HG02571 (cell line): ENCODE data around the gene ANXA4.

Experiments
- ATAC-seq: cut with Tn5 transposase; IDR thresholded peaks from one replicate; pipeline ENCODE4 v1.9.1; 2021; ENCODE audit warnings: mild to moderate bottlenecking, moderate library complexity; ENCODE audit not compliant: unreplicated experiment

The ANXA4 gene

DNA sequence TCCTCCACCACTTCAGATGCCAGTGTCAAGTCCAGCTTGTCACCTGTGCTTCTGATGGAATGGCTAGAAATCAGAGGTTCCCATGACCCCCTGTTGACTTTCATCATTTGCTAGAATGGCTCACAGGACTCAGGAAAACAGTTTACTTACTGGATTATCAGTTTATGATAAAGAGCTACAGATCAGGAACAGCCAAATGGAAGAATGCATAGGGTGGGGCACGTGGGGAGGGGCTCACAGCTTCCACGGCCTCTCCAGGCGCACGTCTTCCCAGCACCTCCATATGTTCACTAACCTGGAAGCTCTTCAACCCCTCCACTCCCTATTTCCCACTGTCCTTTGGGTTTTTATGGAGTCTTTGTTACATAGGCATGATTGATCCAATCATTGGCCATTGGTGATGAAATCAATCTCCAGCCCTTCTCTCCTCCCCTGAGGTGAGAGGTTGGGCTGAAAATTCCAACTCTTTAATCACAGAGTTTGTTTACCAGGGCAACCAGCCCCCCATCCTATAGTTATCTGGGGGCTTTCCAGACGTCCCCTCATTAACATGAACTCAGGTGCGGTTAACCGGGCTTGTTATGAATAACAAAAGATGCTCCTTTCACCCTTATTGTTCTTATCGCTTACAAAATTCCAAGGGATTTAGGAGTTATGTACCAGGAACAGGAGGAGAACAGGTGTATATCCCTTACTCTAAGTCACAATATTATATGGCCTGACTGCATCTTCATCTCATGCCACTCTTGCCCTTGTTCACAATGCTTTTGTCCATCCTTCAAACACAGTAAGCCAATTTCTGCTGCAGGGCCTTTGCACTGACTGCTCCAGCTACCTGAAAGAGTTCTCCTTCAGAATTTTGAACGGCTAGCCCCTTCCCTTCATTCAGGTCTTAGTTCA lies 35.2 kb downstream of the ANXA4 start:
- no peak for ATAC-seq

DNA sequence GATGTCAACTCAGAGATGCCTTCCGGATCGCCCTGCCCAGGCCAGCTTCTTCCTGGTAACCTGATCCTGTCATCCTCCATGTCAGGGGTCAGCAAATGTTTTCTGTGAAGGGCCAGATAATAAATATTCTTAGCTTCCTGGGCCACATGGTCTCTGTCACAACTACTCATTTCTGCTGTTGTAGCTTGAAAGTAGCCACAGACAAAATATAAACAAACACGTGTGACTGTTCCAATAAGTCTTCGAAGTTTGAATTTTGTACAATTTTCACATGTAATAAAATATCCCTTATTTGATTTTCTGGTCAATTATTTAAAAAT lies 35.8 kb downstream of the ANXA4 start:
- ATAC-seq: no peak

DNA sequence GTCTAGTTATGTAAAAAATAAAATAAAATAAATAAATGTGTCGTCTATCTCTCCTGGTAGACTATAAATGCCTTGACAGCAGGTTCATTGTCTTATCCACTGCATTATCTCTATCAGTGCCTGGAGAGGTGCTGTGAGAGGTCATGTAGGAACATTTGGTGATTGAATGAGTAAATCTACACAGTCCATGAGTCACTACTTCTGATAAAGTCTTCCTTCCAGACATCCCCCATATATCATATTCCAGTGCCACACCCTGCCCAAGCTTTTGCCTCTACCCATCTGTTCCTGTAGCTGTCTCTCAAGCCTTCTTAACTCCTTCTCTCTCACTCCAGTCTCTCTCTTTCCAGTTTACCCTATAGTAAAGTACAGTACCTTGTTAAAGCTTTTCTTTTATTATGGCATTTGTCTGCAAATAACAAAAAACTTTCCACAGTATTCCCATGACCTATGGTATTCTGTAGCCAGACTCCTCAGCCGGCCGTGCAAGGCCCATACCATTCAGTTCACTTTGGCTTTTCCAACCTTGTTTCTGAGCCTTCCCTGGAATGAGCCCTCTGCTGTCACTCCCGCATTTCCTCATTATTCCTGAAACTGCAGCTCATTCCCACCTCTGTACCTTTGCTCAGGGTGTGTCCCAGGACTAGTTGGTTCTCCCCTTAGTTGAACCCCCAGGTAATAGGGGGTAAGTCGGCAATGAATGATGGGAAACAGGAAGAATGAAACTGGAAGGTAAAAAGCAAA lies 37.5 kb downstream of the ANXA4 start:
- ATAC-seq: no peak

DNA sequence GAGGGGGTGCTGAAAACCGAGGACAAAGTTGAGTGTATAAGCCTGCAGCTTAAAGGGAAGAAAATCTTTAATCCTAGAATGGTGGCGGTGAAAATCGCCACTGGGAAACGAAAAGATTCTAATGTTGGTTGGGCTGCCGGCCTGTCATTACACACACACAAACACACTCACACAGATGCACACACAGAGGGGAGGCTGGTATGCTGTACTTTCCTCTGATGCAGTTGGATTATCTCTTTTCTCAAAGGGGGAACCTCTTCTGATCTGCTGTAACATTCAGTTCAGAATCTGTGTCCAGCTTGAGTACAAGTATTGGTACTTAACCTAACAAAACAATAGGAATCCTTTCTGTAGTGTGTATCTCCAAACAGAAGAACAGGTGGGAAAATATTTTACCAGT lies 39.0 kb downstream of the ANXA4 start:
- ATAC-seq: no peak

DNA sequence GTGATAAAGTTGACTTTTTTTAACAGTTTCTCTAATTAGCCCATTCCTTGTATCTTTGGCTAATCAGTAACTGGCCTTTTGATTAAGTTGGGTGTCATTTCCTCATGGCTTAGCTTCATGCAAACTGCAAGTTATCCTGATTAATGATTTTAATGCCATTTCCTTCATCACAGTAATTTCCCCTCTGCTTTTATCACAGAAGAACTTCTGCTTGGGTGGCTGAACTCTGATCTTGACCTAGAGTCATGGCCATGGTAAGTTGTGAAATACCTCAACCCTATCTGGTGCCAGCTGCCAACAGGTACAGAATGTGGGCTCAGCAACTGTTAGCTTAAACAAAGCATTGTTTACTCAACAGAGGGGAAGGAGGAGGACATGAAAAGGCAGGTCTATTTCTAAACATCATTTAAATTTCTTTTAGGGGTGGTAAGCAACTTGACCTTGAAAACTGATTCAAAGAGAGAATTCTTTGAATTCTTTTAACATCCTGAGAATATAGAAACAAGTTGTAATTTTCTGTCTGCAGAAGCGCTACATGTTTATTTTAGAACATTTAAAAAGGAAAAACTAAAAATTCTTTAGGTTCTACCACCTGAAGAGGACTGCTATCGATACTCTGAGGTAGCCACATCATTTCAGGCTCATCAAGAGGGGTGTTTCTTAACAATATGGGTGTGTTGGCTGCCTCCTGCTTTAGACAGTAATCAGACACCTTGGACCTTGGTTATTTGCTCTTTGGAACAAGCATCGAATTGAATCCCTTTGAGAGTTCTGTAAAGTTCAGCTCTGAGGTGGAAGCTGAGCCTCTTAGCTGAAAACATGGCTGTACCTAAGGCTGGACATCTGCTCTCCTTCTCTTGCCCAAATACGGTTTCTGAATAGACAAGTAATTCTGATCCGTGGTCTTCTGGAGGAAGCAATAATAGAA lies 39.7 kb downstream of the ANXA4 start:
- no peak for ATAC-seq

DNA sequence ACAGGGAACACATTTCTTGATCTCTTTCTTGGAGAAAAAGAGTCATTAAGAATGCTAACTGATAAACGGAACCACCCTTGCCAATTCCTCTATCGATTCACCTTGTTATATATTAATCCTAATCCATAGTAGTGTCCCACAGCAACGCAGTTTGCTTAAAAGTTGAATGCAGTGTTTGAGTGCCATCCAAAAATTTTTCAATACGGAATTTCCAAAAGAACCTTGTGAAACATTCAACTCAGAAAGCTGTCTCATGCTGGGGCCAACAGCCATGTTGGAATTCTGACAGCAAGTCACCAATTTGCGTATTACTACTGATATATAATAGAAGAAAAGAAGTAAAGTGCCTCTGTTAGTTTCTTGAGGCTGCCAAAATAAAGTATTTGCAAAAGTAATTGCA lies 42.3 kb downstream of the ANXA4 start:
- ATAC-seq: no peak

DNA sequence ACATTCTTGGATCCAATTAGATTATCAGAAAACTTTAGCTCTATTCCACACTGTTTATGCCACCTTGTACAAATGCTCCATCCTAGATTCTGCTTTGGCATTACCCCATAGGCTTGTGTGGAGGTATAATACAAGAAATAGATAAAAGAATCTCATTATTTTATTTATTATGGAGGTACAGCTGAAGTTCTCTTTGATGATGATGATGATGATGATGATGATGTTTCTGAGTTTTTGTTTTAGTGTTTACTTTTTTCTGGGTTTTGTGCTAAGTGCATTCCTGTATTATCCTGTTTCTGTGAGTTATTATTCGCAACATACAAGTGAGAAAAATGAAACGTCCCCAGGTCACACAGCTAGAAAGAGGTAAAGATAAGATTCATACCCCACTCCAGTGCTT lies 43.4 kb downstream of the ANXA4 start:
- no peak for ATAC-seq

DNA sequence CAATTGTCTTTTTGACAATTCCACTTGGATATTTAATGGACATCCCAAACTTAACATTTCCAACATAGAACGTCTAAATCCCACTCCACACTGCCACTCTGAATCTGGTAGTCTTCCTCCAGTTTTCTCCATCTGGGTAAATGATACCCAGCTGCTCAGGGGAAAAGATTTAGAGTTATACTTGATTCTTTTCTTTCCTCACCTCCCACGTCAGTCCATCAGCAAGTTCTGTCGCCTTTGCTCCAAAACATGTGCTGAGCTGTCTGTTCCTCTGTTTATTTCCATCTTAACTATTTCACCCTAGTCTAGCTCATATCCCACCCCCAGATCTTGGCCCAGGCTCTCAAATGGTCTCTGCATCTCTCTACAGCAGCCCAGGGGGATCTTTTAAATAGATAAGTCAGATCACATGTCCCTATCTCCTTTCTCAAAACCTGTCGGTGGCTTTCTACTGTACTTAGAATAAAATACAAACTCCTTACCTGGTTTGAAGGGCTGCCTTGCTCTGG lies 44.2 kb downstream of the ANXA4 start:
- no peak for ATAC-seq

DNA sequence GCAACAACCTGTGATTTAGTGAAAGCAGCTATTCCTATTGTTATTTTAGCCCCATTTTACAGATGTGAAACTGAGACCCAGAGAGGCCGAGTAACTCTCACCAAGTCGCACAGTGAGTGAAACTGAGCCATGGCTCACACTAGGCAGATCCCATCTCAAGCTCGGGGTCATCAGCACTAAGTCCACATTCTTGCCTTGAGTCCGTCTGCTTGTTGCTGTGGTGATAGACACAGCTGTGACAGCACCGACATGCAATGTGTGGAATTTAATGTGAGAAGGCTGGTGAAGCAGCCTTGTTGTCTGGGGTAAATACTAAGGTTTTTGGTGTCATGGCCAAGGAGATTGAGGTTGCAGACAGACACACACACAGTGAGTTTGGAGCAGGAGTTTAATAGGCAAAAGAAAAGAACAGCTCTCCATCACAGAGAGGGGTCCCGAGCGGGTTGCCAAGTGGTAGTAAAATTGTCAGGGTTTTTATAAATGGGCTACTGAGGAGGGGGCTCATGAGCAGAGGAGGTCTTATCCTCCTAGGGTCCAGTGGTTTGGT lies 47.3 kb downstream of the ANXA4 start:
- ATAC-seq: no peak

DNA sequence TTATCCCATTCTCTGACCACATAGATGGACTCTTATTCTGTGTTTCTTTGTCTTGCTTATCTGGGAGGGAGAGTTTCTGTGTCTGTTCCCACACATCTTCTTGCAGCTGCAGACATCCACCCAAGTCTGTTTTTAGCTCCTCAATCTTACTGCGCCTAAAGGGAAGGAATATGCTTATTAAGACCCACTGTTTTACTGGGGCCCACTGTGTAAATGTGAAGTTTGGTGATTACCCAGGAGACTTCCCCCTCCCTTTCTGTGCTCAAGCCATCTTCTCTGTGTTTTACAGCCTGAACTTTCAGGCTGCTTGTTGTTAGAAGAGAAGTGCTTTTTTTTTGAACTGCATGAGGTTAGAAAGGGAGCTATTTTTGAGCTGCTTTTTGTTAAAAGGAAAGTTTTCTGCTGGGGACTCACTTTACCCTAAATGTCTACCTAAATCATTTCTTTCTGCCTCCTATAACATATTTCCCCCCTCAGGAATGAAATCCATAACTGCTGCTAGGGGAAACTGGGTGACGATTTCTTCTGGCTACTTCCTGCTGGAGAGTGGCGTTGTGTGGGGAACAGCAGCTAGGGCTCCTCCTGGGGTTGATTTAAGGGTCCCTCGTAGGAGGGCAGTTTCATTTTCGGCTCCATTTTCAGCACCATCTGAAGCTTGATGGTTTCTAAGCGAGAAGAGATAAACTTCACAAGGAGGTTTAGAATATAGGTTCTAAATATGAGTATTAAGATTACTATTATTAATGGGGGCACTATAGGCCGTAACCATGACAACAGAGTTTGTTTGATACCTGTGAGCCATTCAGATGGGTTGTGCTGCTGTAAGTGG lies 48.1 kb downstream of the ANXA4 start:
- ATAC-seq: no peak

DNA sequence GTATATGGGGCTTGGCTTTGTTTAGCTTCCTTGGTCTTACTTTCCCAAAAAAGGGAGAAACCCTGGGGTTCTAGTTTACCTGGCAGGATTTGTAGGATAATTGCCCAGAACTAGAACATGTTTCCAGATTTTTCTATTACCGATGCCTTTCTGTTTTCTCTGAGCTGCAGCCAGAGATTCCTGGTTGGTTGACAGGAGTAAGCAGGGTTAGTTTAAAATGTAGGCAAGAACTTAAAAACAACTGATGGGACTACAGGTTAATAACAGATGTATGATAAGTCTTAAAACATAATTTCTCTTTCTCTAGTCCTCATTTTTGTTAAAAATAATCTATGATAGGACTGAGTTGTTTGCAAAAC lies 48.6 kb downstream of the ANXA4 start:
- ATAC-seq: no peak

DNA sequence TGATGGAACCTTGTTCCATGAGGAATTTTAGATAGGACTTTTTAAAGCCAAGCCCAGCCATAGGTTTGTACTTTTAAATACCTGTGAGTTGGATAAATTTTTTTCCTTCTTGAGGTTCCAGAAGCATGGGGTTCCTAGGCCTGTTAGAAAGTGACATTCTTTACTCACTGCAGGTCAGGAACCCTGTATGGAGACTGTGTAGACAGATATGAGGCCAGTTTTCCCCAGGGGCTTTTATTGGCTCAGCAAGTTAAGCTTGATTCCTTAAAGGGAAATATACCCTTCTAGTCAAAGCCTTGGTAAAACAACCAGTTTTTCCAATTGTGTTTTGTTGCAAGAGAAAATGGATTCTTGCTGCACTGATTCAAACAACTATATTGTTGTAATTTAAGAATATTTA lies 49.1 kb downstream of the ANXA4 start:
- no peak for ATAC-seq

DNA sequence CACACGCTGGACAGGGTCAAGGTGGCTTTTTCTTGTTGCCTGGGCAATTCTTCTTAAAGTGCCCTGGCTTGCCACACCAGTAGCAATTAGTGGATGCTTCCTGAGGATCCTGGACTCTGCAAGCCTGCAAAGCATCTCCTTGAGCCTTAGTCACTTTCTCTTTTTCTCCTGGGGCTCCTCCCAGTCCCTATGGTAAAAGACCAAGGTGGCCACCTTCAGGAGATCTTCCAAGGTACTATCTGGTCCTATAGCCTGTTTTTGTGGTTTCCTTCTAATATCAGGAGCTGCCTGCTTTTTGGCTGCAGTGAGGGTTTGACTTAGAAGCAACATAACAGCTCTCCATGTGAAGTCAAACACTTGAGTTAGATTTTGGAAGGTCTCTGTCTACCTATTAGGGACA lies 54.2 kb downstream of the ANXA4 start:
- ATAC-seq: no peak

DNA sequence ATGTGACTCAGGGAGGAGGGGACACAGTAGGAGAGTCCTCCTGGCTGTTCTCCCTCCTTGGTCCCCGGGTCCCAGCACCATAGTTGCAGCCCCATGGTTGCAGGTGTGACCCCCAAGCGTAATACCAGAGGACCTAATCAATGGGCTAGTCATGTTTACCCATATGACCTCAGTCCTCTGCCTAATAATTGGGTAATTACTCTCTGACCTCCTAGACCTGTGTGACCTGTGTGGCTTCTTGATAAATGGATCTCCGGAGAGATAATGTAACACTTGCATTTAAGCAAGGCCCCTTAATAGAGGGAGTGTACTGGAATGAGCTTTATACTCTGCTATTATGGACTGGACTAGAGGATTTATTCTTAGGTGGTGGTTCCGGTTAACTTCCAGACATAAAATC lies 55.3 kb downstream of the ANXA4 start:
- no peak for ATAC-seq

DNA sequence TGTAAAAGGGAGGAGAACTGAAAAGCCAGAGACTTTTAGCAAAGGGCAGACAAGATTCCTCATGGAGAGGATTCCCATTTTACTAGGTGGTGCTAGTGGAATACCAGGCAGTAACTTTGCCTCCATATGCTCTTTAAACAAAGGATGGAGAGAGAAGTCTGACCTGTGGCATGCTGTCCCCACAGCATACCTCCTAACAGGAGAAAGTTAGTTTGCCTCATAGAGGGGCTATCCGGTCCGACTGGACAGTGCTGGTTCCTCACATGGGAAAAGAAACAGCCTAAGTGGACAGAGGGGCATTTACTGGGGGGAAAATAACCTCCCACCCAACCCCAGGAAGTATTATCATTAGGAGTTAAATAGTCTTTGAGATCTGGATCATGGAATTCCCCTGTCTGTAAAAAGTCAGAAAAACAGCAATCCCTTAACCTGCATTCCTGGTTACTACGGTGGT lies 55.9 kb downstream of the ANXA4 start:
- no peak for ATAC-seq

DNA sequence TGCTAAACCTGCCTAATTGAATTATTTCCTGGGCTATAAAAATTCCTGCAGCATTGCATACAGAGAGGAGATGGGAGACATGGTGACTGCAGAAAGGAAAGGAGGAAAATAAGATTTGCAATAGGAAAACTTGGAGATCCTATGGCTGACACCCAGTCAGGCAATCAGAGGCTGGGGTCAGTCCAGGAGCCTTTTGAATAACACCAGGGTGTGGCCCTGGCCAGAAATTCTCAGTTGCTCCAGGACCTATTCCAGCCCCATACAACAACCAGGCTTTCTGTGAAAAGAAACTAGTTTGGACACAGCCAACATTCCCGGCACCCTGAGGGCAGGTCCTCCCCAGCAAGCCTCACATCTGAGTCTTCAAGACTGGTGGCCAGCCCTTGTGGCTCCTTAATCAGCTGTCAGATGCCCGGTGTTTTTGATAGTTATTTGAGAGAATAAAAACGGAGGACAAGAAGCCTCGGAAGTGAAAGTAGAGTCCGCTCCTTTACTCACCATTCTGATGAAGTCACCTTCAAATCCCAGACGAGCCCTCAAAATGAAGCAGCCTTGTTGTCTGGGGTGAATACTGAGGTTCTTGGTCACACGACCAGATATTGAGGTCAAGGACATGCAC lies 56.5 kb downstream of the ANXA4 start:
- no peak for ATAC-seq

DNA sequence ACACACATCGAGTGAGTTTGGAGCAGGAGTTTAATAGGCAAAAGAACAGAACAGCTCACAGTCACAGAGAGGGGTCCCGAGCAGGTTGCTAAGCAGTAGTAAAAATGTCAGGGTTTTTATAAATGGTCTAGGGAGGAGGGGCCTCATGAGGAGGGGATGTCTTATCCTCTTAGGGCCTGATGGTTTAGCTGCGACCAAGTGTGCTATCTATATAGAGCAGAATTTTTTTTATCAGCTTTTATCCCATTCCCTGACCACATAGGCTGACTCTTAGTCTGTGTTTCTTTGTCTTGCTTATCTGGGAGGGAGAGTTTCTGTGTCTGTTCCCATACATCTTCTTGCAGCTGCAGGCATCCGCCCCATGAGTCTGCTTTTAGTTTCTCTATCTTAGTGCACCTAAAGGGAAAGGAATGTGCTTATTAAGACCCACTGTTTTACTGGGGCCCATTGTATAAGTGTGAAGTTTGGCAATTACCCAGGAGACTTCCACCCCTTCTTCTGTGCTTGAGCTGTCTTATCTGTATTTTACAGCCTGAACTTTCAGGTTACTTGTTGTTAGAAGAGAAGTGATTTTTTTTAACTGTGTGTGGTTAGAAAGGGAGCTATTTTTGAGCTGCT lies 57.1 kb downstream of the ANXA4 start:
- no peak for ATAC-seq

DNA sequence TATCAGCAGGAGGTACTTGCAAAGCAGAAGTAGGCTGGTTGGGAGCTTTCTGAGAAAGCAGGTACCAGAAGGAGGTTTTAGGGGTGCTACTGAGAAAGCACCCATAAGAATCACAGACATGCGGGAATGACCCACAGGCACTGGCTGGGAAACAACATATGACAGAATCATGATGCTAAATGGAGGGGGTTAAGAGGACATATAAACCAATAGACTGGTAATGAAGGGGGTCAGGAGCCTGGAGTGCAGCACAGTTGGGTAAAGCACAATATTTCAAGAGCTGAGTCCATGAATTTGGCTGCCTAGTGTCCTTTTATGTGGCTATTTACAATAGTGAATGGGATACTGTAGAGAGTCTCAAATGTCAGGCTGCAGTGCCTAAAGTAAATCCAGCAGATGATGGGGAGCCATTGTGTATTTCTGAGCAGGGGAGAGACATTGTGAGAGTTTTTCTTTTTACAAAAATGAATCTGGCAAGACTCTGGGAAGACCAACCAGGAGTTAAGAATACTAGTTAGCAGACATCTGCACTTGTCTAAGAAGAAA lies 59.9 kb downstream of the ANXA4 start:
- ATAC-seq: no peak
